GM12865 (cell line): ENCODE measurements around the gene DDAH1.
A peak's percentile ranks its signal among the peaks of the same experiment; 100 is the strongest.

Source experiments
- DNase-seq: peaks from one replicate; pipeline ENCODE4 v3.0.0; 2010; ENCODE audit warnings: low read depth
- H3K4me3 ChIP-seq: 2 replicates; pipeline ENCODE4 v1.5.1; 2011; ENCODE audit warnings: mild to moderate bottlenecking, low read depth, low read length, control low read depth
- TF ChIP-seq, protein P1 (sequence below): IDR thresholded peaks from 2 replicates; pipeline ENCODE4 v1.5.1; 2011; ENCODE audit warnings: low read length, control low read depth, low read depth, inconsistent platforms; ENCODE audit not compliant: insufficient read depth; ENCODE audit errors: missing control alignments

The DDAH1 gene

DNA sequence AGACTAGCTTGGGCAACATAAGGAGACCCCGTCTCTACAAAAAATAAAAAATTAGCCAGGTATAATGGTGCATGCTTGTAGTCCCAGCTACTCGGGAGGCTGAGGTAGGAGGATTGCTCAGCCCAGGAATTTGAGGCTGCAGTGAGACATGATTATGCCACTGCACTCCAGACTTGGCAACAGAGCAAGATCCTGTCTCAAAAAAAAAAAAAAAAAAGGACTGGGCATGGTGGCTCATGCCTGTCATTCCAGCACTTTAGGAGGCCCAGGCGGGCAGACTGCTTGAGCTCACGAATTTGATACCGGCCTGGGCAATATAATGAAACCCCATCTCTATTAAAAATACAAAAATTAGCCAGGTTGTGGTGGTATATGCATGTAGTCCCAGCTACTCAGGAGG, 141.2 kb downstream of the DDAH1 start:
- DNase-seq: no peak
- no peak overlapping the region for H3K4me3 ChIP-seq
- TF ChIP-seq, protein P1, sequence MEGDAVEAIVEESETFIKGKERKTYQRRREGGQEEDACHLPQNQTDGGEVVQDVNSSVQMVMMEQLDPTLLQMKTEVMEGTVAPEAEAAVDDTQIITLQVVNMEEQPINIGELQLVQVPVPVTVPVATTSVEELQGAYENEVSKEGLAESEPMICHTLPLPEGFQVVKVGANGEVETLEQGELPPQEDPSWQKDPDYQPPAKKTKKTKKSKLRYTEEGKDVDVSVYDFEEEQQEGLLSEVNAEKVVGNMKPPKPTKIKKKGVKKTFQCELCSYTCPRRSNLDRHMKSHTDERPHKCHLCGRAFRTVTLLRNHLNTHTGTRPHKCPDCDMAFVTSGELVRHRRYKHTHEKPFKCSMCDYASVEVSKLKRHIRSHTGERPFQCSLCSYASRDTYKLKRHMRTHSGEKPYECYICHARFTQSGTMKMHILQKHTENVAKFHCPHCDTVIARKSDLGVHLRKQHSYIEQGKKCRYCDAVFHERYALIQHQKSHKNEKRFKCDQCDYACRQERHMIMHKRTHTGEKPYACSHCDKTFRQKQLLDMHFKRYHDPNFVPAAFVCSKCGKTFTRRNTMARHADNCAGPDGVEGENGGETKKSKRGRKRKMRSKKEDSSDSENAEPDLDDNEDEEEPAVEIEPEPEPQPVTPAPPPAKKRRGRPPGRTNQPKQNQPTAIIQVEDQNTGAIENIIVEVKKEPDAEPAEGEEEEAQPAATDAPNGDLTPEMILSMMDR: no peak

- no peak overlapping the region for H3K4me3 ChIP-seq
- TF ChIP-seq, protein P1: no peak
- no peak for DNase-seq
Measured at GRCh38 chr1:85322655-85323054, 142.3 kb downstream of the DDAH1 start.

DNA sequence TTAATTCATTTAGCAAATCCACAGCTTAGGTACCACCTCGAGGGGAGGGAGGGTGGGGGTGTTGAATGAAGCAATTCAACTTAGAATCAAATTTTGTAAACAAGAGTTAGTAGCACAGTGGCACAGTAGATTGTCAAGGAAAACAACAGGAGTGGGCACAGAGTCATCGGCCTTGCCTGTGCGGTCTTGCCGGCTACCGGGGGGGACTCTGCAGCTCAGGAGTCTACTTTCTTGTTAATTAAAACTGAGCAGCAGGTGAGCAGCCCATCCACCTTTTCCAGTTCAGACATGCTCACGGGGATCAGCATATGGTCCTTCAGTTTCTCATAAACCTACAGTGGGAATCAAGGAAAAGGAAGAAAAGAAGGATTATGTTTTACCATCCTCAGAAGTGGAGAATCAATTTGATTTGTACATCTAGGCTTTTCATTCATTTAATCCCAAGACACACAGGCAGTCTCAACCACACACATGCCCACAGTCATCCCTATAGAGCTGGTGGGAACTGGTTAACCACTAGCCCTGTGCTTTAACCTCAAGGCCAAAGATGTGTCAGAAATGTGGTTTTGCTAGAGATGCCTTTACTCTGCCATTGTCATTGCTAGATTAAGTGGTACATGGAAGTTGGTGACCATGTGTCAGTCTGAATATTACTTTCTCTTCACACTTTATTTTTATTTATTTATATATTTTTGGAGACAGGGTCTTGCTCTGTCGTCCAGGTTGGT, 143.6 kb downstream of the DDAH1 start:
- TF ChIP-seq, protein P1: no peak
- no peak overlapping the region for H3K4me3 ChIP-seq
- DNase-seq: peak; percentile 61

DNA sequence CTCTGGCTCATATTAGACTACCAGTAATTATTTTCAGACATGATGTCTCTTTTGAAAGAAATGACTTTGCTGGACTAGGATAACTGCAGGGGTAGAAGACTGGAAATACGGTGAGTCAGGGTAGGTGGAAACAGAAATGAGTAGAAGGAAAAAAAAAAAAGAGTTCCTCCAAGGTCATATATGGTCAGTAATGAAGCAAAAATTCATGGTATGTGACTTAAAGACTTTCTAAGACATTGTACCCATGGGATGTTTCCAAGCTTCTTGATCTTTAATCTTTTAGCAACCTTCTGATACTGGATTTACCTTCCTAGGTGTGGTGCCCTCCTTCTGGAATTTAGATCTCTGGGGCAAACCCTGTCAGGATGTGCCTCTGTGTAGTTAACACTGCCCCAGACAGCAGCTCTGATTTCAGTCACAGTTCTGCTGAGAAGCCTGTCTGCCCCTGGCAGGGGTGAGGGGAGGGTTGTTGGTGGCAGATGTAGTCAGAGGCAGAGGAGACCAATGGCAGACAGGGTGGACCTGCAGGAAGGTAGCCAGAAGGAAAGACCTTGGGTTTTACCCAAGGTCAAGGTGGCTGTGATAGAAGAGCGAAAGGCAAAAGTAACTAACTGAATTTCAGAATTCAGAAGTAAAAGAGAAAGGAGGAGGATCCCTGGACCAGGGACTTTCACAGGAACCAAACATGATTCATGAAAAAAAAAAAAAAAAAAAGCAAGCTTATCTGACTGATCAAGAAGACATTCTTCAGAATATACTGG, 144.4 kb downstream of the DDAH1 start:
- DNase-seq: peak; percentile 9
- TF ChIP-seq, protein P1: no peak
- H3K4me3 ChIP-seq: no peak overlapping the region

GRCh38 chr1:85319931-85320330, 145.0 kb downstream of the DDAH1 start:
- no peak overlapping the region for H3K4me3 ChIP-seq
- TF ChIP-seq, protein P1: no peak
- DNase-seq: no peak

GRCh38 chr1:85319491-85319890, 145.5 kb downstream of the DDAH1 start:
- TF ChIP-seq, protein P1: no peak
- no peak overlapping the region for H3K4me3 ChIP-seq
- no peak for DNase-seq
